Adrenal gland (tissue), 5 donors: ENCODE results near the gene PDLIM5.

ENCODE experiments used
- CTCF ChIP-seq, 6 experiments: fragments of 450-650 bp in 4 of 6; fragments of 200-600 bp in 2 of 6; sonication (generic) in 1 of 6; IDR thresholded peaks; 1 replicate in 5 of 6; 2 replicates in 1 of 6; pipeline versions ENCODE4 v1.5.1 to v1.8.0; 2016 to 2021; ENCODE audit warnings: antibody characterized with exemption in 6 of 6, mild to moderate bottlenecking in 2 of 6, moderate library complexity in 1 of 6
- POLR2A ChIP-seq, 2 donors: fragments of 450-650 bp; IDR thresholded peaks; one replicate each; pipeline ENCODE4 v1.6.1; 2017; ENCODE audit warnings: antibody characterized with exemption in 2 of 2, mild to moderate bottlenecking in 2 of 2, moderate library complexity in 1 of 2
- donor health status: DM: no; HTN: no; CAD: no.

- no peak for TF ChIP-seq CTCF (IDR thresholded peaks at IDR 0.05)
- no peak for TF ChIP-seq POLR2A (IDR thresholded peaks at IDR 0.05)
These were observed 65.3 kb downstream of the PDLIM5 start for GRCh38 chr4:94516999-94517398.
